B cell (primary cell): ENCODE measurements around the gene APOH. TPM values are rescaled to one million over a fixed set of nuclear protein-coding genes. Genes with fewer than 3 reads are reported as not detected.

ENCODE experiments used
- ATAC-seq: fragments of 200-7000 bp; cut with Tn5 transposase; one replicate; pipeline ENCODE4 v1.10.0; 2021; ENCODE audit warnings: low read depth, mild to moderate bottlenecking, moderate number of reproducible peaks, moderate library complexity
- CTCF ChIA-PET: fragments of 350-600 bp; sonication (Branson Sonifier 250); formaldehyde crosslinking; loops from one replicate; lab custom pipeline; 2021; ENCODE audit warnings: antibody characterized with exemption, inconsistent platforms; lab: Charles Lee
- POLR2A ChIA-PET: fragments of 350-600 bp; sonication (Branson Sonifier 250); formaldehyde crosslinking; loops from one replicate; lab custom pipeline; 2021; ENCODE audit warnings: antibody characterized with exemption; lab: Charles Lee
- DNase-seq: peaks from one replicate; pipeline ENCODE4 v3.0.0; 2013
- H2AFZ ChIP-seq: 2 replicates; pipeline ENCODE4 v1.6.1; 2012; ENCODE audit warnings: mild to moderate bottlenecking, low read depth, low read length; ENCODE audit not compliant: insufficient read depth, poor library complexity, severe bottlenecking
- H3K27ac ChIP-seq, 2 donors: 1 replicate in 1 of 2; 2 replicates in 1 of 2; pipeline ENCODE4 v1.5.1; 2012 to 2013; ENCODE audit warnings: low read length in 2 of 2, mild to moderate bottlenecking in 2 of 2, moderate library complexity in 1 of 2
- H3K27me3 ChIP-seq, 4 experiments: fragments of 200-600 bp in 1 of 4; sonication (generic) in 1 of 4; replicated peaks in 1 of 4; 1 replicate in 2 of 4; 2 replicates in 2 of 4; pipeline versions ENCODE4 v1.6.1 to v1.7.0; 2013 to 2016; ENCODE audit warnings: low read length in 3 of 4, mild to moderate bottlenecking in 2 of 4, mixed read lengths in 1 of 4, moderate library complexity in 1 of 4; ENCODE audit not compliant: insufficient read depth in 4 of 4, control insufficient read depth in 3 of 4; ENCODE audit errors: control extremely low read depth in 1 of 4
- H3K36me3 ChIP-seq, 2 experiments: replicated peaks in 1 of 2; 1 replicate in 1 of 2; 2 replicates in 1 of 2; pipeline versions ENCODE4 v1.6.1 to v1.7.1; 2013; ENCODE audit warnings: low read length in 1 of 2; ENCODE audit not compliant: insufficient read depth in 2 of 2, control insufficient read depth in 1 of 2; ENCODE audit errors: control extremely low read depth in 1 of 2, extremely low read depth in 1 of 2
- H3K4me1 ChIP-seq, 2 donors: fragments of 200-600 bp in 1 of 2; sonication (generic) in 1 of 2; 1 replicate in 1 of 2; 2 replicates in 1 of 2; pipeline versions ENCODE4 v1.5.1 to v1.6.1; 2013 to 2017; ENCODE audit warnings: low read length in 2 of 2; ENCODE audit not compliant: control insufficient read depth in 2 of 2, insufficient read depth in 2 of 2
- H3K4me2 ChIP-seq: replicated peaks from 2 replicates; pipeline ENCODE3; 2012; ENCODE audit warnings: mild to moderate bottlenecking, low read depth, low read length; ENCODE audit not compliant: poor library complexity, severe bottlenecking
- H3K4me3 ChIP-seq, 5 experiments: fragments of 200-600 bp in 1 of 5; sonication (generic) in 1 of 5; 1 replicate in 3 of 5; 2 replicates in 2 of 5; pipeline versions ENCODE4 v1.5.1 to v1.7.0; 2011 to 2016; ENCODE audit warnings: low read length in 4 of 5, mild to moderate bottlenecking in 4 of 5, low read depth in 2 of 5, control low read depth in 1 of 5, moderate library complexity in 1 of 5; ENCODE audit not compliant: insufficient read depth in 1 of 5; ENCODE audit errors: control extremely low read depth in 1 of 5, extremely low read depth in 1 of 5
- H3K79me2 ChIP-seq: fragments of 200-600 bp; sonication (generic); one replicate; pipeline ENCODE4 v1.6.0; 2016; ENCODE audit warnings: low read length; ENCODE audit not compliant: control insufficient read depth, insufficient read depth
- H3K9ac ChIP-seq: fragments of 200-600 bp; sonication (generic); 2 replicates; pipeline ENCODE4 v1.6.1; 2017; ENCODE audit warnings: mild to moderate bottlenecking, low read length, moderate library complexity
- H3K9me3 ChIP-seq, 3 donors: one replicate each; pipeline versions ENCODE4 v1.6.1 to v1.7.1; 2013; ENCODE audit warnings: low read length in 2 of 3; ENCODE audit not compliant: control insufficient read depth in 2 of 3, insufficient read depth in 1 of 3; ENCODE audit errors: control extremely low read depth in 1 of 3
- H4K20me1 ChIP-seq: 2 replicates; pipeline ENCODE4 v1.6.0; 2012; ENCODE audit warnings: mild to moderate bottlenecking, low read length; ENCODE audit not compliant: insufficient read depth, control insufficient read depth, poor library complexity, severe bottlenecking
- H3K27ac Mint-ChIP-seq: one replicate; pipeline ENCODE4 v1.8.0; 2021; ENCODE audit warnings: mixed read lengths
- H3K27me3 Mint-ChIP-seq: one replicate; pipeline ENCODE4 v1.8.0; 2021; ENCODE audit warnings: mixed read lengths
- H3K4me1 Mint-ChIP-seq: one replicate; pipeline ENCODE4 v1.8.0; 2021; ENCODE audit warnings: mixed read lengths
- H3K4me3 Mint-ChIP-seq: one replicate; pipeline ENCODE4 v1.8.0; 2021; ENCODE audit warnings: mixed read lengths
- H3K9me3 Mint-ChIP-seq: one replicate; pipeline ENCODE4 v1.8.0; 2022; ENCODE audit warnings: mixed read lengths; ENCODE audit not compliant: insufficient read depth
- CTCF ChIP-seq: fragments of 200-600 bp; IDR thresholded peaks from one replicate; pipeline ENCODE4 v1.8.0; 2022; ENCODE audit warnings: antibody characterized with exemption, mild to moderate bottlenecking
- EZH2 ChIP-seq: IDR thresholded peaks from 2 replicates; pipeline ENCODE4 v1.6.1; 2012; ENCODE audit warnings: borderline replicate concordance, low read depth, mild to moderate bottlenecking, moderate library complexity, low read length; ENCODE audit not compliant: insufficient read depth, poor library complexity, severe bottlenecking
- WGBS: methylation state at CpG from one replicate; pipeline ENCODE4 v1.1.5; 2013; ENCODE audit warnings: missing lambda C conversion rate; ENCODE audit not compliant: insufficient coverage; 5-methylcytosine and 5-hydroxymethylcytosine counted together
- intact Hi-C: fragments of 100-400 bp; cut with micrococcal nuclease; formaldehyde crosslinking; loops from one replicate; pipeline ENCODE4 v1.10.0; 2022
- polyA plus RNA-seq: library from polyadenylated mRNA; depleted of rRNA; stranded (reverse); fragments of >200 nt; gene quantifications from 2 replicates; pipeline ENCODE4 v1.2.3, GENCODE V29; 2012
- total RNA-seq, 2 donors: library from RNA; stranded (reverse); fragments of 120-200 nt in 1 of 2; gene quantifications; 1 replicate in 1 of 2; 2 replicates in 1 of 2; pipeline versions ENCODE4 v1.2.3 to v1.2.4, GENCODE V29; 2013 to 2022

Gene APOH
- total and polyA plus RNA-seq, 2 donors (not counting 1 experiment from before 2014, with no cell fraction given), result not detected

DNA sequence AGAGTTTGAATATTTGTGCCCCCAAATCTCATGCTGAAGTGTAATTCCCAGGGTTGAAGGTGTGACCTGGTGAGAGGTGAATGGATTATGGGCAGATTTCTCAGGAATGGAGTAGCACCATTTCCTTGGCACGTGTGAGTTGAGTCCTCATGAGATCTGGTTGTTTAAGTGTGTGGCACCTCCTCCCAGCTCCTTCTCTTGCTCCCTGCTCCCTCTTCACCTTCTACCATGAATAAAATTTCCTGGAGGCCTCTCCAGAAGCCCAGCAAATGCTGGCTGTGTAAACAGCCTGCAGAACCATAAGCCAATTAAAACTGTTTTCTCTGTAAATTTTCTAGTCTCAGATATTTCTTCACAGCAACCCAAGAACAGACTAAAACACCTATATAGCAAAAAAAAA is 12.6 kb upstream of the APOH start:
- no peak for TF ChIP-seq EZH2
- TF ChIP-seq CTCF, result no peak
- Histone ChIP-seq H3K4me2 (no peak overlapping the region), H4K20me1 (no peaks in the 10 kb centered on the region), H2AFZ (no peak overlapping the region), H3K27ac (no peak overlapping the region), H3K4me1 (peaks cover 5 to 7% of the 10 kb centered on the region in 2 donors), H3K36me3 (no peaks in the 10 kb centered on the region), H3K9ac (no peak overlapping the region), H3K27me3 (no peaks in the 10 kb centered on the region), H3K9me3 (no peaks in the 10 kb centered on the region), H3K4me3 (no peak overlapping the region), H3K79me2 (no peaks in the 10 kb centered on the region)
- no peak overlapping the region for H3K4me3 Mint-ChIP-seq
- H3K27ac Mint-ChIP-seq, result no peak overlapping the region
- H3K9me3 Mint-ChIP-seq, result no peaks in the 10 kb centered on the region
- ChIA-PET POLR2A (no interaction called here), CTCF (interaction anchor here (0.7 kb wide), 1 partner anchor 103 kb away, joined by 6 read pairs; no protein-coding TSS in a partner anchor)
- no CpG with 5 or more reads among the region's 1 CpG for WGBS
- no peak for ATAC-seq
- intact Hi-C loops, result no loop called here
- H3K27me3 Mint-ChIP-seq, result peaks cover 9% of the 10 kb centered on the region
- no peak for DNase-seq
- peaks cover 6% of the 10 kb centered on the region for H3K4me1 Mint-ChIP-seq

- Histone ChIP-seq H3K27ac (no peak overlapping the region), H3K27me3 (no peaks in the 10 kb centered on the region), H4K20me1 (no peaks in the 10 kb centered on the region), H3K9ac (no peak overlapping the region), H3K79me2 (no peaks in the 10 kb centered on the region), H3K9me3 (no peaks in the 10 kb centered on the region), H3K4me3 (no peak overlapping the region), H3K4me1 (no peaks in the 10 kb centered on the region), H3K4me2 (no peak overlapping the region), H2AFZ (no peak overlapping the region), H3K36me3 (no peaks in the 10 kb centered on the region)
- POLR2A ChIA-PET, result no interaction called here
- CTCF ChIA-PET, result no interaction called here
- Mint-ChIP-seq H3K4me3 (no peak overlapping the region), H3K9me3 (no peaks in the 10 kb centered on the region), H3K27ac (no peak overlapping the region), H3K27me3 (peaks cover 9% of the 10 kb centered on the region), H3K4me1 (no peaks in the 10 kb centered on the region)
- ATAC-seq, result no peak
- intact Hi-C loops, result no loop called here
- DNase-seq, result no peak
- WGBS, result no CpG with 5 or more reads among the region's 3 CpGs
- no peak for TF ChIP-seq CTCF
- TF ChIP-seq EZH2, result no peak
Measured at GRCh38 chr17:66240630-66241029, 11.4 kb upstream of the APOH start.
